Measurements from ENCODE around the gene TERT. TPM values are rescaled to one million over a fixed set of nuclear protein-coding genes. Genes with fewer than 3 reads are reported as not detected.

Gene TERT
- polyA plus RNA-seq, 1 donor from 2014 or later, result not detected

- TF ChIP-seq EZH2 (IDR thresholded peaks at IDR 0.05; ENCODE audit: borderline replicate concordance, insufficient read depth, low read length, poor library complexity, severe bottlenecking) (no peak), TAF1 (IDR thresholded peaks at IDR 0.05; ENCODE audit: low read depth) (no peak), EP300 (conservative IDR thresholded peaks at IDR 0.05; ENCODE audit: poor library complexity, severe bottlenecking) (no peak), REST (IDR thresholded peaks at IDR 0.05; ENCODE audit: borderline replicate concordance) (no peak), POLR2AphosphoS5 (IDR thresholded peaks at IDR 0.05) (no peak), RAD21 (conservative IDR thresholded peaks at IDR 0.05) (no peak), CTCF (IDR thresholded peaks at IDR 0.05; ENCODE audit: poor library complexity, severe bottlenecking) (no peak), SMC3 (conservative IDR thresholded peaks at IDR 0.05; ENCODE audit: poor library complexity) (no peak), MXI1 (conservative IDR thresholded peaks at IDR 0.05; ENCODE audit: poor library complexity, severe bottlenecking) (no peak)
These were observed 17.1 kb downstream of the TERT start for GRCh38 chr5:1277781-1278180.

GRCh38 chr5:1277331-1277730, 17.5 kb downstream of the TERT start:
- no peaks in the 10 kb centered on the region for H3K79me2 ChIP-seq (replicated peaks; ENCODE audit: insufficient read depth, low read length)
- no peak overlapping the region for H3K4me3 ChIP-seq (ENCODE audit: low read length)
- no peak overlapping the region for H2AFZ ChIP-seq (ENCODE audit: low read depth, low read length)
- no peak overlapping the region for H3K9ac ChIP-seq (ENCODE audit: low read length)
- no peak overlapping the region for H3K4me2 ChIP-seq (ENCODE audit: low read length)
- H3K27ac ChIP-seq (ENCODE audit: low read length), result no peak overlapping the region
- no peaks in the 10 kb centered on the region for H3K36me3 ChIP-seq (ENCODE audit: insufficient read depth, low read length)
- H3K9me3 ChIP-seq (ENCODE audit: low read length), result no peaks in the 10 kb centered on the region
- no peaks in the 10 kb centered on the region for H3F3A ChIP-seq (ENCODE audit: insufficient read depth, low read length, poor library complexity, severe bottlenecking)
- no peaks in the 10 kb centered on the region for H3K9me2 ChIP-seq (ENCODE audit: insufficient read depth, low read length)
- H3K27me3 ChIP-seq (ENCODE audit: insufficient read depth, low read depth, low read length), result no peaks in the 10 kb centered on the region
- TF ChIP-seq MXI1 (conservative IDR thresholded peaks at IDR 0.05; ENCODE audit: poor library complexity, severe bottlenecking) (no peak), EZH2 (IDR thresholded peaks at IDR 0.05; ENCODE audit: borderline replicate concordance, insufficient read depth, low read length, poor library complexity, severe bottlenecking) (no peak), CTCF (IDR thresholded peaks at IDR 0.05; ENCODE audit: poor library complexity, severe bottlenecking) (no peak), RAD21 (conservative IDR thresholded peaks at IDR 0.05) (no peak), REST (IDR thresholded peaks at IDR 0.05; ENCODE audit: borderline replicate concordance) (no peak), SMC3 (conservative IDR thresholded peaks at IDR 0.05; ENCODE audit: poor library complexity) (no peak), POLR2AphosphoS5 (IDR thresholded peaks at IDR 0.05) (no peak), TAF1 (IDR thresholded peaks at IDR 0.05; ENCODE audit: low read depth) (no peak), EP300 (conservative IDR thresholded peaks at IDR 0.05; ENCODE audit: poor library complexity, severe bottlenecking) (no peak)
- H4K20me1 ChIP-seq (ENCODE audit: insufficient read depth), result no peaks in the 10 kb centered on the region

More at GRCh38 chr5:1277781-1278180, 17.1 kb downstream of the TERT start:
- no peaks in the 10 kb centered on the region for H4K20me1 ChIP-seq (ENCODE audit: insufficient read depth)
- H3K9ac ChIP-seq (ENCODE audit: low read length), result no peak overlapping the region
- H3K9me3 ChIP-seq (ENCODE audit: low read length), result no peaks in the 10 kb centered on the region
- H2AFZ ChIP-seq (ENCODE audit: low read depth, low read length), result no peak overlapping the region
- H3K79me2 ChIP-seq (replicated peaks; ENCODE audit: insufficient read depth, low read length), result no peaks in the 10 kb centered on the region
- no peaks in the 10 kb centered on the region for H3K27me3 ChIP-seq (ENCODE audit: insufficient read depth, low read depth, low read length)
- H3K27ac ChIP-seq (ENCODE audit: low read length), result no peak overlapping the region
- H3K36me3 ChIP-seq (ENCODE audit: insufficient read depth, low read length), result no peaks in the 10 kb centered on the region
- H3K4me3 ChIP-seq (ENCODE audit: low read length), result no peak overlapping the region
- H3K4me2 ChIP-seq (ENCODE audit: low read length), result no peak overlapping the region
- no peaks in the 10 kb centered on the region for H3K9me2 ChIP-seq (ENCODE audit: insufficient read depth, low read length)
- no peaks in the 10 kb centered on the region for H3F3A ChIP-seq (ENCODE audit: insufficient read depth, low read length, poor library complexity, severe bottlenecking)

Measured in neural cell (in vitro differentiated cells).